Measurements from ENCODE around the gene RABGAP1L. TPM values are rescaled to one million over a fixed set of nuclear protein-coding genes. Genes with fewer than 3 reads are reported as not detected.

Gene RABGAP1L
- total and polyA plus RNA-seq, 2 of the 4 experiments (the other 2 are of a cell fraction) = 7.9 to 26.7 TPM

DNA sequence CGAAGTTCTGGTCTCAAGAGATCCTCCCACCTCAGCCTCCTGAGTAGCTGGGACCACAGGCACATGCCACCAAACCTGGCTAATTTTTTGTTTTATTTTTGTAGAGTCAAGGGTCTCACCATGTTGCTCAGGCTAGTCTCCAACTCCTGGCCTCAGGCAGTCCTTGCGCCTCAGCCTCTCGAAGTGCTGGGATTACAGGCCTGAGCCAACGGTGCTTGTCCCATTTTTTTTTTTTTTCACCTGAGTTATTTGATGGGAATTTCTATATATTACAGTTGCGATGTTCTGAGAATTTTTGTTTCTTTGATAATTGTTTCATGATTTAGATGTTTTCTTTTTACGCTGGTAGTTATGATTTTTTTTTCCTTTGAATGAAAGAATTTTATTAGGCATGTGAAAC is 2.5 kb downstream of the RABGAP1L start:
- H2AK5ac ChIP-seq (ENCODE audit: low read depth, low read length) = no peak overlapping the region
- no peak overlapping the region for H2AK9ac ChIP-seq (replicated peaks; ENCODE audit: low read depth, low read length, poor library complexity)
- H4K5ac ChIP-seq (ENCODE audit: low read depth, low read length) = no peak overlapping the region
- H3K27ac ChIP-seq (ENCODE audit: insufficient read depth, low read length) = no peak overlapping the region
- H3K4me2 ChIP-seq (ENCODE audit: low read depth, low read length) = no peak overlapping the region
- no peak overlapping the region for H3K56ac ChIP-seq (ENCODE audit: extremely low read depth, insufficient read depth, low read length)
- no peak overlapping the region for H2BK20ac ChIP-seq (ENCODE audit: low read depth, low read length)
- no peak overlapping the region for H4K8ac ChIP-seq (ENCODE audit: low read depth in 2 of 2, low read length in 2 of 2)
- H2BK120ac ChIP-seq (ENCODE audit: low read depth, low read length) = no peak overlapping the region
- no peak overlapping the region for H3K23ac ChIP-seq (ENCODE audit: low read depth, low read length)
- H4K20me1 ChIP-seq (ENCODE audit: insufficient read depth, low read length) = no peaks in the 10 kb centered on the region
- H3K4me1 ChIP-seq (ENCODE audit: control insufficient read depth, insufficient read depth, low read length) = no peaks in the 10 kb centered on the region
- no peak for DNase-seq
- H3K4me3 ChIP-seq (ENCODE audit: insufficient read depth, low read depth, low read length) = no peak overlapping the region
- no peak overlapping the region for H3K9ac ChIP-seq (ENCODE audit: low read depth, low read length)
- ATAC-seq (ENCODE audit: low read depth) = no peak
- in situ Hi-C loops (cut with MboI; ENCODE audit: low sequenced_read_pairs) (no loop called here), dilution Hi-C loops (cut with HindIII; ENCODE audit: low sequenced_read_pairs, unreplicated experiment) (no loop called here), intact Hi-C loops (cut with micrococcal nuclease) (no loop called here)
- POLR2A ChIA-PET (ENCODE audit: unreplicated experiment) = interaction anchor here (0.7 kb wide), 1 partner anchor 337 kb away, joined by 4 read pairs; the partner anchor contains the start of genes CENPL and DARS2
- TF ChIP-seq MXI1 (IDR thresholded peaks at IDR 0.05; ENCODE audit: borderline replicate concordance, low read depth, low read length) = no peak
- TF ChIP-seq FOS (IDR thresholded peaks at IDR 0.05; ENCODE audit: low read depth, low read length) = no peak
- TF ChIP-seq MAZ (IDR thresholded peaks at IDR 0.05; ENCODE audit: borderline replicate concordance, low read depth, low read length) = no peak
- TF ChIP-seq POLR2A (IDR thresholded peaks at IDR 0.05; ENCODE audit: low read depth, low read length) = no peak
- TF ChIP-seq RFX5 (IDR thresholded peaks at IDR 0.05; ENCODE audit: low read depth, low read length) = no peak
- TF ChIP-seq, protein P1, sequence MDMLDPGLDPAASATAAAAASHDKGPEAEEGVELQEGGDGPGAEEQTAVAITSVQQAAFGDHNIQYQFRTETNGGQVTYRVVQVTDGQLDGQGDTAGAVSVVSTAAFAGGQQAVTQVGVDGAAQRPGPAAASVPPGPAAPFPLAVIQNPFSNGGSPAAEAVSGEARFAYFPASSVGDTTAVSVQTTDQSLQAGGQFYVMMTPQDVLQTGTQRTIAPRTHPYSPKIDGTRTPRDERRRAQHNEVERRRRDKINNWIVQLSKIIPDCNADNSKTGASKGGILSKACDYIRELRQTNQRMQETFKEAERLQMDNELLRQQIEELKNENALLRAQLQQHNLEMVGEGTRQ (IDR thresholded peaks at IDR 0.05; ENCODE audit: low read depth, low read length) = no peak
- no peak for TF ChIP-seq RCOR1 (IDR thresholded peaks at IDR 0.05; ENCODE audit: insufficient replicate concordance, low read length)
- no peak for TF ChIP-seq NFE2L2 (IDR thresholded peaks at IDR 0.05; ENCODE audit: low read depth, low read length)
- TF ChIP-seq, protein P2, sequence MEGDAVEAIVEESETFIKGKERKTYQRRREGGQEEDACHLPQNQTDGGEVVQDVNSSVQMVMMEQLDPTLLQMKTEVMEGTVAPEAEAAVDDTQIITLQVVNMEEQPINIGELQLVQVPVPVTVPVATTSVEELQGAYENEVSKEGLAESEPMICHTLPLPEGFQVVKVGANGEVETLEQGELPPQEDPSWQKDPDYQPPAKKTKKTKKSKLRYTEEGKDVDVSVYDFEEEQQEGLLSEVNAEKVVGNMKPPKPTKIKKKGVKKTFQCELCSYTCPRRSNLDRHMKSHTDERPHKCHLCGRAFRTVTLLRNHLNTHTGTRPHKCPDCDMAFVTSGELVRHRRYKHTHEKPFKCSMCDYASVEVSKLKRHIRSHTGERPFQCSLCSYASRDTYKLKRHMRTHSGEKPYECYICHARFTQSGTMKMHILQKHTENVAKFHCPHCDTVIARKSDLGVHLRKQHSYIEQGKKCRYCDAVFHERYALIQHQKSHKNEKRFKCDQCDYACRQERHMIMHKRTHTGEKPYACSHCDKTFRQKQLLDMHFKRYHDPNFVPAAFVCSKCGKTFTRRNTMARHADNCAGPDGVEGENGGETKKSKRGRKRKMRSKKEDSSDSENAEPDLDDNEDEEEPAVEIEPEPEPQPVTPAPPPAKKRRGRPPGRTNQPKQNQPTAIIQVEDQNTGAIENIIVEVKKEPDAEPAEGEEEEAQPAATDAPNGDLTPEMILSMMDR (conservative IDR thresholded peaks at IDR 0.05; ENCODE audit: low read depth, low read length) = no peak
- TF ChIP-seq CHD1 (IDR thresholded peaks at IDR 0.05; ENCODE audit: low read depth, low read length) = no peak
- H3K27me3 ChIP-seq (ENCODE audit: control insufficient read depth, insufficient read depth, low read length) = no peaks in the 10 kb centered on the region
- no peak overlapping the region for H3K18ac ChIP-seq (ENCODE audit: low read depth, low read length)
- H2BK5ac ChIP-seq (ENCODE audit: low read depth, low read length, poor library complexity, severe bottlenecking) = no peak overlapping the region
- no peaks in the 10 kb centered on the region for H3K9me1 ChIP-seq (ENCODE audit: insufficient read depth, low read length)
- no peaks in the 10 kb centered on the region for H3K9me3 ChIP-seq (ENCODE audit: control insufficient read depth, insufficient read depth, low read length)
- H2BK15ac ChIP-seq (ENCODE audit: low read depth, low read length) = no peak overlapping the region
- H3K36me3 ChIP-seq (ENCODE audit: control insufficient read depth, insufficient read depth, low read length) = no peaks in the 10 kb centered on the region
- no peak overlapping the region for H3K4ac ChIP-seq (ENCODE audit: low read depth, low read length)
- H3K79me1 ChIP-seq (ENCODE audit: low read depth in 1 of 2, low read length in 2 of 2) = peaks cover 5 to 18% of the 10 kb centered on the region in 2 experiments
- WGBS, 2 experiments (ENCODE audit: extremely low coverage in 2 of 2, insufficient read length in 1 of 2) = no CpG with 5 or more reads among the region's 6 CpGs
- BruUV-seq (replicated peaks) = no TSS peak
- CTCF ChIA-PET = no interaction called here
- H3K14ac ChIP-seq (replicated peaks; ENCODE audit: low read depth, low read length) = no peak overlapping the region
- H2AFZ ChIP-seq (replicated peaks; ENCODE audit: low read length, poor library complexity) = no peak overlapping the region
- H4K91ac ChIP-seq (ENCODE audit: insufficient read depth, low read depth, low read length) = no peak overlapping the region
